HepG2 (cell line): Measurements from ENCODE around the gene SDC3. TPM values are rescaled to one million over a fixed set of nuclear protein-coding genes. Genes with fewer than 3 reads are reported as not detected.
A peak's percentile ranks its signal among the peaks of the same experiment; 100 is the strongest.
"Not testable (repeated sequence)": the region's sequence is repeated elsewhere in the genome, so short reads cannot be mapped to it uniquely, and the experiment has no call there.

Experiments
- ATAC-seq: fragments of 200-7000 bp; cut with Tn5 transposase; 3 replicates; pipeline ENCODE4 v1.9.1; 2020; ENCODE audit warnings: mild to moderate bottlenecking, moderate library complexity
- BruUV-seq: library from RNA; stranded (reverse); fragments of 400-500 nt; replicated peaks from 2 replicates; lab custom pipeline; 2021; lab: Mats Ljungman, UMichigan
- CTCF ChIA-PET: fragments of 300-600 bp; formaldehyde crosslinking; extraction: SDS; loops from one replicate; lab custom pipeline; 2021; ENCODE audit warnings: low total read pairs, inconsistent platforms, low intra/inter-chr PET ratio; lab: Yijun Ruan, JAX
- POLR2A ChIA-PET: fragments of 350-600 bp; sonication (Branson Sonifier 250); formaldehyde crosslinking; loops from one replicate; lab custom pipeline; 2020; ENCODE audit warnings: antibody characterized with exemption, inconsistent platforms; lab: Yijun Ruan, JAX
- DNase-seq: peaks from one replicate; pipeline ENCODE4 v3.0.0-alpha.2; 2015; ENCODE audit warnings: low spot score
- FAIRE-seq: peaks from 3 replicates; lab custom pipeline; 2011; peaks lifted over from hg19 to GRCh38; lab: Jason Lieb, UNC
- H2AFZ ChIP-seq: one replicate; pipeline ENCODE4 v1.6.1; 2011; ENCODE audit warnings: low read length, inconsistent platforms
- H3K27ac ChIP-seq: fragments of 300-600 bp; 3 replicates; pipeline ENCODE4 v1.8.0; 2011; ENCODE audit warnings: mixed run types, mild to moderate bottlenecking, mixed read lengths, low read length, inconsistent platforms; ENCODE audit not compliant: insufficient read depth; ENCODE audit errors: extremely low read length
- H3K27me3 ChIP-seq, 2 experiments: fragments of 200-600 bp in 1 of 2; 2 replicates in 1 of 2; 3 replicates in 1 of 2; pipeline versions ENCODE4 v1.6.0 to v1.8.0; 2011; ENCODE audit warnings: low read length in 2 of 2, mild to moderate bottlenecking in 2 of 2, moderate library complexity in 2 of 2, inconsistent platforms in 1 of 2; ENCODE audit not compliant: insufficient read depth in 2 of 2, control insufficient read depth in 1 of 2
- H3K36me3 ChIP-seq, 2 experiments: fragments of 200-600 bp in 1 of 2; replicated peaks in 1 of 2; 2 replicates in 1 of 2; 3 replicates in 1 of 2; pipeline versions ENCODE4 v1.5.1 to v1.8.0; 2011; ENCODE audit warnings: low read length in 2 of 2, inconsistent platforms in 1 of 2; ENCODE audit not compliant: insufficient read depth in 2 of 2, control insufficient read depth in 1 of 2
- H3K4me1 ChIP-seq: 2 replicates; pipeline ENCODE4 v1.5.1; 2012; ENCODE audit warnings: low read length, inconsistent platforms; ENCODE audit not compliant: insufficient read depth
- H3K4me2 ChIP-seq: 2 replicates; pipeline ENCODE4 v1.6.0; 2011; ENCODE audit warnings: low read depth, low read length, inconsistent platforms
- H3K4me3 ChIP-seq, 3 experiments: fragments of 200-600 bp in 1 of 3; sonication (generic), shearing (Covaris generic) in 1 of 3; replicated peaks in 1 of 3; 2 replicates each; pipeline ENCODE4 v1.5.1; 2011 to 2016; ENCODE audit warnings: low read length in 3 of 3, inconsistent platforms in 2 of 3, low read depth in 2 of 3, mild to moderate bottlenecking in 2 of 3, control low read depth in 1 of 3, mixed read lengths in 1 of 3; ENCODE audit not compliant: insufficient read depth in 1 of 3
- H3K79me2 ChIP-seq: one replicate; pipeline ENCODE4 v1.6.1; 2011; ENCODE audit warnings: low read length, inconsistent platforms; ENCODE audit not compliant: insufficient read depth
- H3K9ac ChIP-seq: 2 replicates; pipeline ENCODE4 v1.6.0; 2011; ENCODE audit warnings: mild to moderate bottlenecking, low read depth, low read length, inconsistent platforms; ENCODE audit not compliant: insufficient read depth
- H3K9me3 ChIP-seq: 2 replicates; pipeline ENCODE4 v1.5.1; 2012; ENCODE audit warnings: mild to moderate bottlenecking, low read length
- H4K20me1 ChIP-seq: 2 replicates; pipeline ENCODE4 v1.6.0; 2011; ENCODE audit warnings: inconsistent platforms, mild to moderate bottlenecking, low read length, moderate library complexity; ENCODE audit not compliant: insufficient read depth
- HMG20A ChIP-seq: IDR thresholded peaks from 2 replicates; pipeline ENCODE4 v1.6.1; 2016; ENCODE audit warnings: borderline replicate concordance
- ZNF629 ChIP-seq: sonication (generic); formaldehyde crosslinking; conservative IDR thresholded peaks from 2 replicates; pipeline ENCODE4 v1.5.0; 2020; ENCODE audit warnings: missing genetic modification reagents
- WGBS: methylation state at CpG from one replicate; pipeline ENCODE4 v1.1.6; 2017; ENCODE audit warnings: low lambda C conversion rate; 5-methylcytosine and 5-hydroxymethylcytosine counted together
- in situ Hi-C: cut with HindIII; loops from 2 replicates; pipeline ENCODE4 v1.10.0; 2017; ENCODE audit warnings: low pct_unique_long_range_greater_than_20kb; ENCODE audit not compliant: extremely low pct_ligation_motif_present
- intact Hi-C: fragments of 100-400 bp; cut with micrococcal nuclease; formaldehyde crosslinking; loops from one replicate; pipeline ENCODE4 v1.10.0; 2022; ENCODE audit not compliant: unreplicated experiment
- polyA plus RNA-seq, 8 experiments: library from polyadenylated mRNA; depleted of rRNA in 3 of 8; stranded (reverse) in 7 of 8; unstranded in 1 of 8; fragments of >200 nt; fragmentation: Illumina TruSeq in 4 of 8; extraction: Trizol in 4 of 8; gene quantifications; 2 replicates each; pipeline versions ENCODE4 v1.2.1 to v1.2.3, GENCODE V29; 2011 to 2016; ENCODE audit warnings: low read depth in 4 of 8, missing spikeins in 1 of 8, mixed read lengths in 1 of 8; ENCODE audit not compliant: insufficient read depth in 1 of 8
- total RNA-seq, 5 experiments: library from RNA; depleted of rRNA; stranded (reverse); fragments of >200 nt; fragmentation: Illumina TruSeq; extraction: Trizol; gene quantifications; 2 replicates each; pipeline ENCODE4 v1.2.3, GENCODE V29; 2016; ENCODE audit warnings: low read depth in 1 of 5

The SDC3 gene
- total and polyA plus RNA-seq, 2 of the 13 experiments (the other 11 are each of a cell fraction or from before 2014, with no cell fraction given), result 0.49 to 0.84 TPM

GRCh38 chr1:30868833-30869435 lies 39.6 kb downstream of the SDC3 start:
- Histone ChIP-seq H2AFZ (no peak overlapping the region), H3K79me2 (no peaks in the 10 kb centered on the region), H3K9ac (no peak overlapping the region), H3K27ac (no peak overlapping the region), H3K9me3 (no peaks in the 10 kb centered on the region), H3K27me3 (peaks cover 2 to 4% of the 10 kb centered on the region in 2 experiments; a peak in 2 of 5 replicates), H3K4me3 (no peak overlapping the region), H3K36me3 (no peaks in the 10 kb centered on the region), H4K20me1 (no peaks in the 10 kb centered on the region), H3K4me1 (no peaks in the 10 kb centered on the region), H3K4me2 (no peak overlapping the region)
- intact Hi-C loops (no loop called here), in situ Hi-C loops (no loop called here)
- ATAC-seq, result no peak
- 48% methylated on average over 8 of the region's 13 CpGs for WGBS
- ChIA-PET POLR2A (no interaction called here), CTCF (no interaction called here)
- no peak for FAIRE-seq
- DNase-seq, result no peak
- no TSS peak for BruUV-seq
- no peak for TF ChIP-seq HMG20A
- TF ChIP-seq ZNF629, result peak; percentile 33; the same call in 1 of the 2 replicates

GRCh38 chr1:30868057-30868456 lies 40.5 kb downstream of the SDC3 start:
- H3K79me2 ChIP-seq, H3K9ac ChIP-seq, DNase-seq, ATAC-seq, intact Hi-C loops, H3K4me2 ChIP-seq, H4K20me1 ChIP-seq, in situ Hi-C loops, H2AFZ ChIP-seq, H3K27ac ChIP-seq, POLR2A ChIA-PET, BruUV-seq, H3K27me3 ChIP-seq, H3K36me3 ChIP-seq, H3K4me1 ChIP-seq, CTCF ChIA-PET, H3K4me3 ChIP-seq, H3K9me3 ChIP-seq, FAIRE-seq: not testable (repeated sequence)
- 20% methylated on average over 4 of the region's 4 CpGs for WGBS
